Rectal smooth muscle tissue (tissue), 1 donor: ENCODE measurements around the gene PTPN3.
"Not testable (repeated sequence)": the region's sequence is repeated elsewhere in the genome, so short reads cannot be mapped to it uniquely, and the experiment has no call there.

Experiments
- H3K27ac ChIP-seq: one replicate; pipeline ENCODE4 v1.7.0; 2013; ENCODE audit warnings: low read depth, low read length, inconsistent platforms
- H3K27me3 ChIP-seq: one replicate; pipeline ENCODE4 v1.7.0; 2013; ENCODE audit warnings: low read length; ENCODE audit not compliant: control insufficient read depth, insufficient read depth
- H3K36me3 ChIP-seq: one replicate; pipeline ENCODE4 v1.7.0; 2013; ENCODE audit warnings: low read length; ENCODE audit not compliant: control insufficient read depth, insufficient read depth
- H3K4me1 ChIP-seq: one replicate; pipeline ENCODE4 v1.7.0; 2013; ENCODE audit warnings: low read length; ENCODE audit not compliant: control insufficient read depth, insufficient read depth
- H3K4me3 ChIP-seq: one replicate; pipeline ENCODE4 v1.7.0; 2013; ENCODE audit warnings: low read length
- H3K9ac ChIP-seq: one replicate; pipeline ENCODE4 v1.7.0; 2013; ENCODE audit warnings: low read length

The PTPN3 gene

DNA sequence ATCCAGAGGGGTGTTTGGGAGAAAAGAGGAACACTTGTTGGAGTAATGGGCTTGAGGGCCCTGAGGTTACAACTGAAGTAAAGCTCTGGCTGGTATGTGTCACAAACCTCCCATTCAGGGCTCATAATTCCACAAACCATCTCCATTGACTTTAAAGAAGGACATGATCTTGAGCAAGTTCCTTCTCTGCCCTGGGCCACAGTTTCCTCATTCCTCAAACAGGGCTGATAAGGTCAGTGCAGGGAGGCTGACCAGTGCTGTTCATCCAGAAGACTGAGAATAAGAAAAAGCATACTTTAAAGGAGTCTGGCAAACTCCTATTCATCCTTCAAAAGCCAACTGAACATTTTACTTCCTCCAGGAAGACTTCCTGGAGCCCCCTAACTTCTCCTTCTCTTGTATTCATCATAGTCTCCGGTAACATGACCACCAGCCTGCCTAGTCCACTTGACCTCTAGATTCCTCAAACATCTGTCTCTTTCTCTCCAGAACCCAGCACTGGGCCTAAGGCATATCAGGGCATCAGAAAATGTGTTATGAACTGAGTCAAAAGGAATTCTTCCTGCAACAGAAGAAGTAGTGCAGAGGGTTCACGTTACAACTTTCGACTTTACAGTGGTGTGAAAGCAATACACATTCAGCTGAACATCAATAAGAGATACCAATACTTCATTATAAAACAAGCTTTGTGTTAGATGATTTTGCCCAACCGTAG, 20.7 kb upstream of the PTPN3 start:
- Histone ChIP-seq H3K27ac (no peak overlapping the region), H3K9ac (no peak overlapping the region), H3K4me1 (no peaks in the 10 kb centered on the region), H3K27me3 (no peaks in the 10 kb centered on the region), H3K36me3 (no peaks in the 10 kb centered on the region), H3K4me3 (no peak overlapping the region)

DNA sequence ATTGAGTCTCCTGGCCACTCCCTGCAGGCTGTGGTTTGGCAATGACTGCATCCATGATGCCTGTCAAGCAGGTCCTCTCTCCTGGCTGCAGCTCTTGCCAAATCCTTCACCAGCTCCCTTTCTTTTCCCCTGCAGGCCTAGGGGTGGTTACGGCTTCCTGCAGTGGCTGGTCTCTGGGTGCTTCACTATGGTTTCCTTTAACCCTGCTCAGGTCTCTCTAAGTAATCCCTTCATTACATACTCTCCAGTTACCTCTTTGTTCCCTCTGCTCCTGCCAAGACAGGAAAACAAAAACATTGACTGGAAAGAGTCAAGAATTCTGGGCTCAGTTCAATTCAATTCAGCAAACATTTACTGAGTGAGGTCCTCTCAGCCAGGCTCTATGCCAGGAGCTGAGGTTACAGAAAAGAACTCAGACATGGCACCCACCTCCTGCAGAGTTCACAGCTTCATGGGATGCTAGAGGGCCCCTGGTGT, 19.8 kb upstream of the PTPN3 start:
- Histone ChIP-seq H3K27me3 (no peaks in the 10 kb centered on the region), H3K9ac (no peak overlapping the region), H3K27ac (no peak overlapping the region), H3K4me1 (no peaks in the 10 kb centered on the region), H3K4me3 (no peak overlapping the region), H3K36me3 (no peaks in the 10 kb centered on the region)

DNA sequence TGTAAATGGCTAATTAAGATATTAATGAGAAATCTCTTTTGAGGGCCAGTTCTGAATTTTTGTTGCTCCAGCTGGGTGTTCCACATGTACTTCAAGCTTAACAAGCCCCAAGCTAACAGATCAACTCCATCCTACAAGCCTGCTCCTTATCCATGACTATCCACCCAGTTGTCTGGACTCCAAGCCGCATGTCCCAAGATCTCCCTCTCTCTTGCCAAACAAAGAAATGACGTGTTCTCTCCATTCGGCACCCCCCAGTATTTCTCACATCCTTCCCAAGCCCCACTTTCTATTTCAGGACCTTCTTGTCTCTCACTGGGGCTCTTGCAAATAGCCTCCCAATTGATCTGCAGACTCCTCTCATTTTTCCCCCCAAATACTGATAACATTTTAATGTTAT, 15.8 kb upstream of the PTPN3 start:
- no peaks in the 10 kb centered on the region for H3K27me3 ChIP-seq
- H3K4me1 ChIP-seq = no peaks in the 10 kb centered on the region
- no peaks in the 10 kb centered on the region for H3K36me3 ChIP-seq
- no peak overlapping the region for H3K4me3 ChIP-seq
- no peak overlapping the region for H3K27ac ChIP-seq
- H3K9ac ChIP-seq = no peak overlapping the region

DNA sequence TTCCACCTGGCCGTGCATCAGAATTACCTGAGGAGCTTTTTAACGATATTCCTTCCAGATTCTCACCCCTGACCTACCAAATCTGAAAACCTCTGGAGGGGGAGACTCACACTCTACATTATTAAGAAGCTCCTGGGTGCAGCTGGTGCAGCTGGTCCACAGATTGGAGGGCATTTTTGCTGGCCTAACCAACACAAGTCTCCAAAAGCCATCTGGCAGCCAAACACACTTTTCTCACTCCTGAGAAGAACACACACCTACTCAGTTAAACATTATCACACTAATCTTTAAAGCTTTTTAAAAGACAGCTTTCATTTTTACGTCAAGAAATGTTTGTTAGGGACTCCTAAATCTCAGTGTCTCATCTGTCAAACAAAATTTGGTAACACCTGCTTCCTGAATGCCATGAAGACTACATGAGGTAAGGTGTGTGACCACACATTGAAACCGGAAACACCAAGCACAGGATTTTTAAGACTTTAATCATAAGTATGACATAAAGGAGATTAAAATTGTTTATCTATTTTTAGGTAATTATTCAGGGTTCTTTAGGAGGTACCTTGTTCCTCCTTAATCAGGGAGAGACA, 14.2 kb upstream of the PTPN3 start:
- Histone ChIP-seq H3K4me1 (no peaks in the 10 kb centered on the region), H3K27ac (no peak overlapping the region), H3K27me3 (no peaks in the 10 kb centered on the region), H3K4me3 (no peak overlapping the region), H3K36me3 (no peaks in the 10 kb centered on the region), H3K9ac (no peak overlapping the region)

DNA sequence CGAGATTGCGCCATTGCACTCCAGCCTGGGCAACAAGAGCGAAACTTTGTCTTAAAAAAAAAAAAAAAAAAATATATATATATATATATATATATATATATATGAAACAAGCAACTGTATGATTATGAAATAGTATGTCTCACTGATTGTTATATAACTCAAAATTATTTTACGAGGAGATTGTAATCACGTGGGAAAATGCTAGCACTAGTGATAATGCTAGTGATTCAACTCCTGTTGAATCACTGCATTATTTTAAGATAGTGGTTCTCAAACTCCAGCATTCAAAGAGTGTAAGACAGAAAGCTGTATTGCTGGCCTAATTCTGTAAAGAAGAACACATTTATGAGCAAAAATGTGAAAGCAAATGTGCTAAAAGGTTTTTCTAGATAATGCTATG, 12.4 kb upstream of the PTPN3 start:
- no peaks in the 10 kb centered on the region for H3K36me3 ChIP-seq
- no peak overlapping the region for H3K27ac ChIP-seq
- no peaks in the 10 kb centered on the region for H3K27me3 ChIP-seq
- no peak overlapping the region for H3K9ac ChIP-seq
- no peaks in the 10 kb centered on the region for H3K4me1 ChIP-seq
- H3K4me3 ChIP-seq = no peak overlapping the region

DNA sequence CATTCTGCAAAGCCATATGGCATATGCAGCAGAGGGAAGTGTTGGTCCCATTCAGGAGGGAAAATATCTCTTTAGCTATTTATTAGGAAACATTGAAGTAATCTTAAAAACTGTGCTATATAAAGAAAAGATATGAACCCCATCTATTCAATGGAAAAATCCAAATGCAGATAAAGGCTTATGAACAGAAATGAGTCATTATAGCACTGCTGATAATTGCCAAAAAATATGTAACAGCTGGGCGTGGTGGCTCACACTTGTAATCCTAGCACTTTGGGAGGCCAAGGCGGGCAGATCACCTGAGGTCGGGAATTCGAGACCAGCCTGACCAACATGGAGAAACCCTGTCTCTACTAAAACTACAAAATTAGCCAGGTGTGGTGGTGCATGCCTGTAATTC, 11.9 kb upstream of the PTPN3 start:
- not testable (repeated sequence) for H3K27me3 ChIP-seq, H3K27ac ChIP-seq, H3K9ac ChIP-seq, H3K4me3 ChIP-seq, H3K36me3 ChIP-seq, H3K4me1 ChIP-seq

DNA sequence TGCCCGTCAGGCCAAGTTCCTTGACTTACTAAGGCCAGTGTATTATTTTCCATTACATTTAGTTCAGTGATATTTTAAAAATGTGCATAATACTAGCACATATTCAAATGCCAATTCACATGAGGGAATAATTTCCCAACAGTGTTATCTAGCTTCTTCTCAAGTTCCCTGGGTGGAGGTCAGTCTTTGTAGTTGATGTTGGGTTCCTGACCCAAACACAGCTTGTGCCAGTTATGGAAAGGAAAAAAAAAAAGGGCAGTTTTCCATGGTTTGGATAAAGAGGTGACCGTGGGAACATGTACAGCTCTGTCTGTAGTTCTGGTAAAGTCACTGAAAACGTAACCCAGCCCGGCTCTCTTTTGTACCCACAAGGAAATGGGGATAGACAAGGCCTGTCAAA, 11.5 kb upstream of the PTPN3 start:
- Histone ChIP-seq H3K36me3 (no peaks in the 10 kb centered on the region), H3K9ac (no peak overlapping the region), H3K4me1 (no peaks in the 10 kb centered on the region), H3K4me3 (no peak overlapping the region), H3K27ac (no peak overlapping the region), H3K27me3 (no peaks in the 10 kb centered on the region)

DNA sequence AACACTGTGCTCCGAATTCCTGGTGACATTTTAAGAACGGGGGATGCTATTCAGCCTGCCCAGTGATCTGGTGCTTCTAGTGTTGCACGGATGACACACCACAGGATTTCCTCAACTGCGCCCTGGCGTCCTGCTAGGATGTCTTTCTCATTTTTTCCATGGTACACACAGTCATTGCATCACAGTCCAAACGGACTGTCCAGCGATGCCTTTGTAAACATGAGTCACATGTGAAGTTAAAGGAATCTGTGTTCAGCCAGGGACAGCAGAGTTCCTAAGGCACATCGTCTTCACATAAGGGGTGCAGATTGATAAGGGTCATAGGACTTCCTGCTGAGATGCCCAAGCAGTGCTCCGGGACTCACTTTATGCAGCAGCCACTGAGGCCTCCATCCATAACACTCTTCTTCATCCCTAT, 9.3 kb upstream of the PTPN3 start:
- Histone ChIP-seq H3K36me3 (no peaks in the 10 kb centered on the region), H3K27me3 (no peaks in the 10 kb centered on the region), H3K4me3 (no peak overlapping the region), H3K9ac (no peak overlapping the region), H3K27ac (no peak overlapping the region), H3K4me1 (no peaks in the 10 kb centered on the region)

DNA sequence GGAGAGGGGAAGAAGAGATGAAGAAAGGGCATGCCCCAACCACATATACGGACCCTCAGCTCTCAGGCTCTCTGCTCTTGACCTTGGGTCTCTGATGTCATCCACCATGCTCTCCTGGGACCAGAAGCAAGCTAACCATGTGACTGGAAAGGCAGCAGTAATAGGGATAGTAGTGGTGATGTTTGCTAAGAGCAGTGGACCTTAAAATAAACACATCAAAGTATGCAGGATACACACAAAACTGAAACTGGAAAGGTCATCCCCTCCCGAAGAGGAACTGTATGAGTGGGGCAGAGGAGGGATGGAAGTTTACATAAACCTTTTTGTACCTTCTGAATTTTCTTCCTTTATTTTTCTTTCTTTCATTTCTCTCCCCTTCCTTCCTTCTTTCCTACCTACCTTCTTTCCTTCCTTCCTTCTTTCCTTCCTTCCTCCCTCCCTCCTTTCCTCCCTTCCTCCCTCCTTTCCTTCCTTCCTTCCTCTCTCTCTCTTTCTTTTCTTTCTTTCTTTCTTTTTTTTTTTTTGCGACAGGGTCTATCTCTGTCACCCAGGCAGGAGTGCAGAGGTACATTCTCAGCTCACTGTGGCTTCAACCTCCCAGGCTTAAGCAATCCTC, 8.1 kb upstream of the PTPN3 start:
- Histone ChIP-seq H3K9ac (no peak overlapping the region), H3K27ac (no peak overlapping the region), H3K27me3 (no peaks in the 10 kb centered on the region), H3K4me3 (no peak overlapping the region), H3K36me3 (no peaks in the 10 kb centered on the region), H3K4me1 (no peaks in the 10 kb centered on the region)

DNA sequence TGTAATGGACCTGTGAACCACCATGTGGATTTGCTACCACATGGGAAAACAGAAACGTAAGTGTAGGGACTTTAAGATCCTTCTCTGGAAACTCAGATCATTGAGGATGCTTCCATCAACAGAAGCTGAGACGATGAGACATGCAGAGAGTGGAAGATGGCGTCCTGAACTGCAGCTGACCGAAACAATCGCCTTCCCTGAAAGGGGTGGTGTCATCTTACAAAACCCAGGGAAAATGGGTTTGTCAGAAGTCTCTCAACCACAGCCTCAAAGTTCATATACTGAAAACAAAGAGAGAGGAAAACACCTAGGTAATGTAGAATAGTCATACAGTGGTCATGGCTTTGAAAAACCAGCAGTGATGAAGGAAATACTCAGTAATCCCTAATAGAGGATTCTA, 6.6 kb upstream of the PTPN3 start:
- Histone ChIP-seq H3K27ac (no peak overlapping the region), H3K36me3 (no peaks in the 10 kb centered on the region), H3K9ac (no peak overlapping the region), H3K4me1 (no peaks in the 10 kb centered on the region), H3K27me3 (no peaks in the 10 kb centered on the region), H3K4me3 (no peak overlapping the region)

DNA sequence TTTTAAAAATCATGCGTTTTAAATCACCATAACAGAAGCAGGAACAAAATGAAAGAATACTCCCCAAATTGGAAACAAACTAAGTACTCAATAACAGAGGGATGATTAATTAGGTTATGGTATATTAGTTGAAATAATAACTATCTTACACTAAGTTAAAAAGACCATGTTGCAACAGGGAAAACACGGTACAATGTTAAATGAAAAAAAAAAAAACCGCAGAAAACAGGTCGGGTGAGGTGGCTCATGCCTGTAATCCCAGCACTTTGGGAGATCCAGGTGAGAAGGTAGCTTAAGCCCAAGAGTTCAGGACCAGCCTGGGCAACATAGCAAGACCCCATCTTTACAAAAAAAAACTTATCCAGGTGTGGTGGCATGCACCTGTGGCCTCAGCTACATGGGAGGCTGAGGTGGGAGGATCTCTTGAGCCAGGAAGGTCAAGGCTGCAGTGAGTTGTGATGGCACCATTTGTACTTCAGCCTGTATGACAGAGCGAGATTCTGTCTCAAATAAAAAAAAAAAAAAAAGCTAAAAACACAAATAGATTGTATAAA, 2.4 kb upstream of the PTPN3 start:
- Histone ChIP-seq H3K27me3 (peaks cover 3% of the 10 kb centered on the region), H3K36me3 (no peaks in the 10 kb centered on the region), H3K27ac (no peak overlapping the region), H3K9ac (no peak overlapping the region), H3K4me1 (no peaks in the 10 kb centered on the region), H3K4me3 (no peak overlapping the region)

DNA sequence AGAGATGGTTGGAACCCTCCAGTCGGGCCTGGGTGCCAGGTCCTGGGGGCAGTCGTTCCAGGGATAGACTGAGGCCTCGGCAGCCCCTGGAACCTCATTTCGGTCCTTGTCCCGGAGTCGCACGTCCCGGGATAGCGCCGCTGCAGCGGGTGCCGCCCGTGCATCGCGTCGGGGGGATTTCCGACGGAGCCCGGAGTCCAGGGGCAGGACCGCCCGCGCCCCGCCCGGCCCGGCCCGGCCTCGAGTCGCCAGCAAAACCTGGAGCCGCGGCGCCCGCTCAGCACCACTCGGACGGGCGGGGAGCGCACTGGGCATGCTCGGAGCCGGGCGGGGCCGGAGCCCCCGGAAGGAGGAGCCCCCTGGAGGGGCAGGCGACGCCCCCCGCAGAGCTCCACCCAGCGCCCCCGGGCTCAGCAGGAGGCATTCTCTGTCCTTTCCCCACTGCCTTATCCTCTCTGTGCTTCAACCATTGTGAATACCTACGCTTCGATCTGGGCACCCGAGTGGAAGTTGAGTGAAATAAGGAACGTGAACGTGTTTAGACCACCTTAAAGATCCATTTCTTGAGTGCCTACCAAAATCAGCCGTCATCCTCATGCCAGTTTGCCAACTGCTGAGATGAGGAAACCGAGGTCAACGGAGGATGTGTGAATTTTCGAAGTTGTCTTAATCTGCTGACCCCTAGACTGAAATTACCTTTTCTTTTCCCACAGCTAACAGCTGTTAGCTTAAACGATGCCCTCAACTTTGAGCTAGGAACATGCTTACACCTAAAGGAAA, 1.7 kb upstream of the PTPN3 start:
- Histone ChIP-seq H3K9ac (no peak overlapping the region), H3K27me3 (peaks cover 3% of the 10 kb centered on the region), H3K27ac (no peak overlapping the region), H3K36me3 (no peaks in the 10 kb centered on the region), H3K4me1 (no peaks in the 10 kb centered on the region), H3K4me3 (peak overlapping the region; percentile 55)
